NCI-H69 (cell line): ENCODE results near the gene CYP3A4.
"Not testable (repeated sequence)": the region's sequence is repeated elsewhere in the genome, so short reads cannot be mapped to it uniquely, and the experiment has no call there.

Experiments
- DNase-seq: peaks from one replicate; lab custom pipeline; 2025; lab: John Stamatoyannopoulos, UW

CYP3A4 gene

DNA sequence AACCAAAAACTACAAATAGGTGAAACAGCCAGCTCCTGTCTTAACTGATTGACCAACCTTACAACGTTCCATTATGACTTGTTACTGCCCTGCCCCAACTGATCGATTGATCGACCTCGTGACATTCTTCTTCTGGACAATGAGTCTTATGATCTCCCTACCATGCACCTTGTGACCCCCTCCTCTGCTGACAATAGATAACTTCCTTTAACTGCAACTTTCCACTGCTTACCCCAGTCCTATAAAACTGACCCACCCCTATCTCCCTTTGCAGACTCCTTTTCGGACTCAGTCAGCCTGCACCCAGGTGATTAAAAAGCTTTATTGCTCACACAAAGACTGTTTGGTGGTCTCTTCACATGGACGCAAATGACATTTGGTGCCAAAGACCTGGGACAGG, 60.8 kb downstream of the CYP3A4 start:
- DNase-seq = not testable (repeated sequence)

GRCh38 chr7:99720800-99721595, 63.0 kb downstream of the CYP3A4 start:
- no peak for DNase-seq

DNA sequence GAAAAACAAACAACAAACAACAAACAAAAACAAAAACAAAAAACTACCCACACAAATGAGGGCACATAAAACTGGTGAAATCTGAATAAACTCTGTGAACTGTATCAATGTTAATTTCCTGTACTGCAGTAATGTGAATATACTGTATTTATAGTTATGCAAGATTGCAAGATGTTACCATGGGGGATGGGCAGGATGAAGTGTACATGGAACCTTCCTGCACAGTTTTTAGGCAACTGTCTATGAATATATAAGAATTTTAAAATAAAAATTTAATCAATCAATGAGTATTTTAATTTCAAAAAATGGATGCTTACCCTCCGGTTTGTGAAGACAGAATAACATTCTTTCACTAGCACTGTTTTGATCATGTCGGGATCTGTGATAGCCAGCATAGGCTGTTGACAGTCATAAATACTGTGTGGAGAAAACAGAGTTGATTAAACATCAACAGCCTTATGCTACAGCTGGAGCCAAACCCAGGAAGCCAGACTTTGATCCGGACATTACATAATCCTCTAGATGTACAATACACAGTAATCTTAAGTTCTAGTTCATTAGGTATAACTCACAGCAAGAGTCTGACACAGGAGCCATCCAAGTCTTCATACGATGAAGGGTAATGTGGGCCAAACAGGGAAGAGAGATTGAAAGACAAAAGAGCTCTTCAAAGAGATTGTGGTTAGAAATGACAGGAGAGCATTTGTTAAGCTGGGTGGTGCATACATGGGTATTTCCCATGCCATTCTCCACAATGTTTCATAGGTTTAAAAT, 63.8 kb downstream of the CYP3A4 start:
- DNase-seq = no peak

DNA sequence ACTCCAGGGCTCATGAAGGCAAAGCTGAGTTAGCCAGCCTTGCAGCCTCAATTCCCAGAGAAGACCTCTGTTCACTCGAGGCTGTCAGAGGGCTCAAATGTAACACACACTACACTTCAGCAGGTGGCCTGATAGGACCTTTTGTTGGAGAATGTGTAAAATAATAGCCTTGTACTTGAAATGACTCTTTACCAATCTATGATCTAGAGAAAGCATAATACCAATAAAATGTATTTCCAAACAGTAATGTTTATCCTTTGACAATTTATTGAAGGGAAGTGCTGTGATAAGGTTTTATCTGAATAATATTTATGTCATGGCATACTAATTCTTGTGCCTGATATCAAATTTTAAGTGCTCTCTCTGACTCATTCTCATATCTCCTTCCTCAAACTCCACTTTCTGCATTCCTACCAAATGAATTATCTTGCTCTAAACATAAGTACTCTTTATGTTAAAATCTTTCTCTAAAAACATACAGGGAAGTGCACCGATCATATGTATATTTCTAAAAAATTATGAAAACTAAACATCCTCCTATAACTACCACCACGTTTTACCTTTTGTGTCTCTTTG, 69.9 kb downstream of the CYP3A4 start:
- DNase-seq = no peak

GRCh38 chr7:99709838-99710578, 74.0 kb downstream of the CYP3A4 start:
- DNase-seq = no peak

- no peak for DNase-seq
Observed at GRCh38 chr7:99709260-99709659, 74.7 kb downstream of the CYP3A4 start.

GRCh38 chr7:99707096-99707495, 76.9 kb downstream of the CYP3A4 start:
- no peak for DNase-seq
